ENCODE results near the gene ODC1.
"Not testable (repeated sequence)": the region's sequence is repeated elsewhere in the genome, so short reads cannot be mapped to it uniquely, and the experiment has no call there.

ODC1 gene

GRCh38 chr2:10478298-10478625 lies 30.1 kb upstream of the ODC1 start:
- no peak for DNase-seq (ENCODE audit: low spot score)

DNA sequence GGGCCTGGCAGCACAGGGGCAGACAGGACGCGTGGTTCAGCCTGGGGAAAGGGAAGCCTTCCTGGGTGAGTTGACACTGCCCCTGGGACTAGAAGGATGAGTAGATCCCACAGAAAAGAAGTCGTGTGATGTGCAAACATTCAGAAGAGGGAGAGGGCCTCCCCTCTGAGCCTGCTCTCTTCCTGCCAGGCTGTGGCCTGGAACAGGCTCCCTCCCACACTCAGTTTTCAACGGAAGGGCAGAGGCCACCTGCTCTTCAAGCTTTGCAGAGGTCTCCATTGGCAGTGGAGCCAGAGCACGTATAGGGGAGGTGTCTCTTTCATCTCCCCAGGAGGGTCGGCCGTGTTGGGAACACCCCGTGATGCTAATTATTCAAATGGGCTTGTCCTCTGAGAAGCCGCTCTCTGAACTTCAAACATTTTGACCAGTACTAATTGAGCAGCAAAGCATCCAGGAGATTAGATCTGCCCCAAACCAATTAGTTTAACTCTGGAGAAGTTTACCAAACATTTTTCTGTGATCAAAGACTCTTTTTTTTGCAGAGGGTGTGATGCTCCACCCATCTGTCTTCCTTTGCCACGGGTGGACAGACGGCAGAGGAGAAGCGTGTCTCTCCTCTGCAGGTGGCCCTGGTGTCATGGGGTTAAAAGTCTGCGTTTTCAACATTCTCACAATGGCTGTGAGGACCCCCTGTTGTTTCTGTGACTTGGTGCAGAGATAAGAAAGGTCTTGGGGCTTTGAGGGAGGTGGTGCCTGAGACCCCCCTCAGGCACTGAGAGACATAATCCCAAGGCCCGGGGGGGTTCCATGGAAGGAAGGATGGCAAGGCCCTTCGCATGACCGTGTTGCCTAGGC lies 29.5 kb upstream of the ODC1 start:
- DNase-seq (ENCODE audit: low spot score): no peak

DNA sequence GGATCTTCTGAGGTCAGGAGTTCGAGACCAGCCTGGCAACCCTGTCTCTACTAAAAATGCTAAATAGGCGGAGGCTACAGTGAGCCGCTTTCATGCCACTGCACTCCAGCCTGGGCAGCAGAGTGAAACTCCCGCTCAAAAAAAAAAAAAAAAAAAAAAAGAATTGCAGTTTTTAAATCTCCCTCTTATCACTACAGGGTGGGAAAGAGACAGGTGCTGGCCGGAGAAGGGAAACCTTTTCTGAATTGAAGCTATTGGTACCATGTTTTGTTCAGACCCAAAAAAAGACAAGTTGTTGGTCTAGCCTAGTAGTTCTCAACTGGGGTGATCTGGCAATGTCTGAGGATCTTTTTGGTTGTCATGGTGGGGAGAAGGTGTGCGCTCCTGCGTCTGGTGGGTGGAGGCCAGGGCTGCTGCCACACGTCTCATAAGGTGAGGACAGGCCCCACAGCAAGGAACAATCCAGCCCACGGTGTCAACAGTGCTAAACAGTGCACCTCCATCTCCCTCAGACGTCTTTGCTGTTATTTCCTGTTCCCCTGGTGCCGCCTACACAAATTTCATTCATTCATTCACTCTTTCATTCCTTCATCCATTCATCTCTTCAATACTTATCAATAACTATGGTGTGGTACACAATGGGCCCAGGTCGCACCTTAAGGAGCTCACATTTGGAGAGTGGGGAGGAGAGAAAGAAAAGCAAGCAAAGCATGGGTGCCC lies 28.8 kb upstream of the ODC1 start:
- no peak for DNase-seq (ENCODE audit: low spot score)

GRCh38 chr2:10475811-10476660 lies 27.9 kb upstream of the ODC1 start:
- DNase-seq (ENCODE audit: low spot score): no peak

- no peak for DNase-seq (ENCODE audit: low spot score)
Measured at GRCh38 chr2:10475221-10475722, 27.1 kb upstream of the ODC1 start.

DNA sequence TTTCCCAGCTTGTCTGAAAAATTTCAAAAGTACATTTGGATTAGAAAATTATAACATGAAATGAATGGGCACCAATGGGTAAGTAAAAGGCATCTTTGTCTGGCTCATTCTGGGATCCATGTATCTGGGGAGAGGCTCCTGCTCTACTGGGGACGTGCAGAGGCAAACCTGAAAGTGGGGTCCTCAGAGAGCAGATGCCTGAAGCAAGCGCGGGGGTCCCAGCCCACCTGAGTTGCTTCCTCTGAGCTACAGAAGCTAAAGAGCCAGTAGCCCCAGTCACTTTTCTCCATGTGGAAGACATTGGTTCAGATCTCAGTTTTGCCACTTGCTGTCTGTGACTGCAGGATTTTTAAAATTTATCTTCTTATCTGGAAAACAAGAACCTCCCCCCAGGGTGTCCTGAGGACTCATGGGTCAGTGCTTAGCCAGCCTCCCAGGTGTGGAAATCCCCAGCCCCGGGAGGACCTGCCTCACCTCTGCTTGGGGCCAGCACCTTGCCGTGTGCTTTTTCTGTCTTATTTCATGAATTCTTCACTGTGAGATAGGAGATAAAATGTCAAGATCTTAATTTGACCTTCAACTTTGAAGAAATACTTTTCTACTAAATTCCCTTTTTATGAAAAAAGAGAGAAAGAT lies 25.1 kb upstream of the ODC1 start:
- no peak for DNase-seq (ENCODE audit: low spot score)

- DNase-seq (ENCODE audit: low spot score): no peak
Measured at GRCh38 chr2:10471955-10472354, 23.8 kb upstream of the ODC1 start.

- DNase-seq (ENCODE audit: low spot score): no peak
Measured at GRCh38 chr2:10471046-10471571, 23.0 kb upstream of the ODC1 start.

- DNase-seq (ENCODE audit: low spot score): no peak
Measured at GRCh38 chr2:10469955-10470608, 22.0 kb upstream of the ODC1 start.

GRCh38 chr2:10469301-10469700 lies 21.2 kb upstream of the ODC1 start:
- no peak for DNase-seq (ENCODE audit: low spot score)

DNA sequence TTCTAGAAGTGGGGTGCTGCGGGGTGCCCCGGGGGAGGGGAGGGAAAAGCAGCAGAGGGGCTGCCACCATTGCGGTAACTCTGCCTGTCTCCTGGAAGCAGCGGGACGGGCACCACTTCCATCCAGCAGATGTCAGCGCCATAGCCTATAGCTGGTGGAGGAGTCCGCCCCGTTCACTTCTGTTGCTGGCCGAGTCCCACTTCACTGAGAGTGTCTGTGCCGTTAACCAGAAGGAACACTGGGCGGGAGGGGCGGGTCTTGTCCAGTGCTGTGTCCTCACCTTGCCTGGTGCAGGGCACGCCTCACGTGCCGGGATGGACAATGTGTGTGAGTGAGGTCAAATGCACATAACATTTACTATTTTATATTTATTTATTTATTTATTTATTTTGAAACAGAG lies 19.3 kb upstream of the ODC1 start:
- DNase-seq (ENCODE audit: low spot score): no peak

DNA sequence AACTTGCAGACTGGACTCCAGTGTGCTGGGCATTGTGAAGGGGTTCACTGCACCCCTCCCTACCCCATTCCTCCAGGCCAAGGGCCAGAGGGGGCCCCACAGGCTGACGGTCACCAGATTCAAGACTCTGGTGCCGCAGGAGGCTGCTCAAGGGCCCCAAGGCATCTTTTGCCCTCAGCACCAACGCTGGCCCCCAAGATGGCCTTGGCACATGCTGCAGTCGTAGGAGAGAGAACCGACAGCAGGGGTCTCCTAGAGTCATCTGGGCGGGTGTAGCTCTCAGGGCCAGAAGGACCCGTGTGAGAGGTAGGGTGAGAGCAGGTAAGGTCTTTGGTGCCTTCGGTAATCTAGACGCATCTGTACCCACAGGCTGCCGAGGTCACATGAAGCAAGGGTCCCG lies 18.7 kb upstream of the ODC1 start:
- no peak for DNase-seq (ENCODE audit: low spot score)

- DNase-seq (ENCODE audit: low spot score): no peak
Measured at GRCh38 chr2:10465910-10466309, 17.8 kb upstream of the ODC1 start.

DNA sequence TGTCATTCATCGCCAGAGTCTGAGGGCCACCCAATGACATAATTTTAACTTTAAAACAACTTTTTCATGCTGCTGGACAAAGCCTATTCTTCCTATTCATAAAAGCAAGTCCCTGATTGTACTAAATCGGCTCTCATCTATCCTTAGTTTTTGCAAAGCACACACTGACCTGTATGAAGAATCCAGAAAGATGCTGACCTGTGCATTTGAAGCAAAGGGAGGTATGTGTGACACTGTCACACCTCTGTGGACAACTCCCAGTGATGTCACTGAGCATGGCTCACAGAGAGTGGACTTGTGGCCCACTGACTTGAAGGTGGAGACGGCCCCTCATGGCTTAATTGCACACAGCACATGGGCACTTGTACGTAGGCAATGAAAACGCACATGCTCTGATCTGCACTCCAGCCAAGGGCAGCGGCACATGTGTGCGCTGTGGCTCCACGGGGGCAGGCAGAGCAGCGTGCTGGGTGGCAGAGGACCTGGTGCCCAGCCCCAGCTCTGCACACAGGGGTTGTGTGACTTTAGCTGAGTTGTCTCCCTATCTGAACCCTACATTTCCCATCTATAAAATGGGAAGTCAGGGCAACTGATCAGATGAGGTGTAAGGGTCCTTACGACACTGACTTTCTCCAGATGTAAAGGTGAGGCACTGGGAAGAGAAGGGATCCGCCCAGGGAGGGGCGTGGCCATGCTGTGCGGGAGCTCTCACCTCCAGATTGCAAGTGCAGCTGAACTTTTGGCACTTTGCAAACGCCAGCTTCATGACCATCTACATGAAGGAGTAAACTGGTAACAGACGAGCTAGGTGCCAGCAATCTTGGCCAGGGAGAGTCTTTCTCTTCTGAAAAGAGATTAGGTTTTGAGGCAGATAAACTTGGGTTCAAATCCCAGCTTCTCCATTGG lies 14.3 kb upstream of the ODC1 start:
- no peak for DNase-seq (ENCODE audit: low spot score)

DNA sequence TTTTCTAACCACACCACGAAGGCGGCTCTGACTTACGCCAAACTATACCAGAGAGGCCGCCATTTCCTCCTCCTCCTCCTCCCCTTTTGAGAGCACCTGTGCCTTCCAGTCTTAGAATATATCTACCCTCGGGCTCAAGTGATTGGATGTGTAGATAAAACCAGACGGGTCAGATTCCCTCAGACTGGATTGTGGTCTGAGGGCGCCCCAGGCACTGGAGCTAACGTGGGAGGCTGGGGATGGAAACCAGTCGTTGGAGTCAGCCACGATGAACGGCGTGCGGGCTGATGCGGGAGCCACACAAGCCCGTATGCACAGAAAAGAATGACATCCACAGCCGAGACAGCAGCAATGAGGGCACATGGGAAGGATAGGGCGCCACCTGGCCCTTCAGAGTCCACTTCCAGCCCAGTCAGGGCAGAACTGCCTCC lies 12.3 kb upstream of the ODC1 start:
- DNase-seq (ENCODE audit: low spot score): no peak

GRCh38 chr2:10457846-10458598 lies 9.9 kb upstream of the ODC1 start:
- DNase-seq (ENCODE audit: low spot score): no peak

GRCh38 chr2:10457195-10457594 lies 9.1 kb upstream of the ODC1 start:
- DNase-seq (ENCODE audit: low spot score): not testable (repeated sequence)

DNA sequence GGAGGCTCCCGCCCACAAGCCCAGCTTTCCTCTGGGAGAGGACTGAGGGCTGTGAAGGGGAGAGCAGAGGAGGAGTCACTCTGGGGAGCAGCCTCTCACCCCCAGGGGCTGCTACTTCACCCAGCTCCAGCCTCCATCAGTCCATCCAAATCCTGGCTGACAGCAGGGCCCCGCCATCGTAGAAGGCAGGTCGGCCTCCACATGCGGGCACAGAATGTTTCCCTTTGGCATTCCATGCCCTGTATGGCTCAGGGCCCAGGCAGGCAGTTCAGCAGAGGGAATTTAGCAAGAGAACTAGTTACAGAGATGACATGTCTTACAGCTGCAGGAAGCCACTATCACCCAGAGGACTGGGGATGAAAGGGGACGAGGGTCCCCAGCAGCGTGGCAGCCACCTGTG lies 6.4 kb upstream of the ODC1 start:
- no peak for DNase-seq (ENCODE audit: low spot score)

- DNase-seq (ENCODE audit: low spot score): no peak
Measured at GRCh38 chr2:10453905-10454298, 5.8 kb upstream of the ODC1 start.

Data from Ammon's horn (tissue), 1 donor.